Esophagus muscularis mucosa (tissue), 4 donors: ENCODE measurements around the gene PRPF31.

ENCODE experiments used
- CTCF ChIP-seq, 3 experiments: fragments of 200-600 bp in 2 of 3; fragments of 450-650 bp in 1 of 3; sonication (generic) in 2 of 3; IDR thresholded peaks; one replicate each; pipeline ENCODE4 v1.5.1; 2017 to 2019; ENCODE audit warnings: antibody characterized with exemption in 3 of 3, mild to moderate bottlenecking in 2 of 3, moderate library complexity in 1 of 3
- EP300 ChIP-seq: sonication (generic); formaldehyde crosslinking; IDR thresholded peaks from one replicate; pipeline ENCODE4 v1.6.1; 2017; ENCODE audit warnings: antibody characterized with exemption
- POLR2A ChIP-seq: fragments of 450-650 bp; IDR thresholded peaks from one replicate; pipeline ENCODE4 v1.6.1; 2017; ENCODE audit warnings: antibody characterized with exemption, moderate library complexity, mild to moderate bottlenecking, low read depth
- POLR2AphosphoS5 ChIP-seq, 2 donors: sonication (generic); formaldehyde crosslinking; IDR thresholded peaks; one replicate each; pipeline ENCODE4 v1.6.1; 2017; ENCODE audit warnings: antibody characterized with exemption in 2 of 2

GRCh38 chr19:54105796-54106195 is 9.8 kb upstream of the PRPF31 start:
- TF ChIP-seq CTCF (IDR thresholded peaks at IDR 0.05) (no peak), POLR2A (no peak), POLR2AphosphoS5 (IDR thresholded peaks at IDR 0.05) (no peak), EP300 (no peak)
